Mucosa of rectum (tissue), 2 donors: ENCODE results near the gene ITGA8.

Experiments
- H3K27ac ChIP-seq, 2 donors: one replicate each; pipeline ENCODE4 v1.7.0; 2013; ENCODE audit warnings: inconsistent platforms in 2 of 2, low read depth in 2 of 2, low read length in 2 of 2
- H3K27me3 ChIP-seq, 2 donors: one replicate each; pipeline ENCODE4 v1.7.0; 2013; ENCODE audit warnings: low read length in 2 of 2; ENCODE audit not compliant: control insufficient read depth in 2 of 2, insufficient read depth in 2 of 2
- H3K36me3 ChIP-seq, 2 donors: one replicate each; pipeline ENCODE4 v1.7.0; 2013; ENCODE audit warnings: low read length in 2 of 2; ENCODE audit not compliant: control insufficient read depth in 2 of 2, insufficient read depth in 2 of 2
- H3K4me1 ChIP-seq, 2 donors: one replicate each; pipeline ENCODE4 v1.7.0; 2013; ENCODE audit warnings: low read length in 2 of 2, mild to moderate bottlenecking in 1 of 2; ENCODE audit not compliant: control insufficient read depth in 2 of 2, insufficient read depth in 2 of 2
- H3K4me3 ChIP-seq, 2 donors: one replicate each; pipeline ENCODE4 v1.7.0; 2013; ENCODE audit warnings: low read length in 2 of 2
- H3K9ac ChIP-seq, 2 donors: one replicate each; pipeline ENCODE4 v1.7.0; 2013; ENCODE audit warnings: low read length in 2 of 2, low read depth in 1 of 2, mild to moderate bottlenecking in 1 of 2
- H3K9me3 ChIP-seq, 2 donors: one replicate each; pipeline ENCODE4 v1.7.0; 2013; ENCODE audit warnings: low read length in 2 of 2; ENCODE audit not compliant: control insufficient read depth in 2 of 2
- donor health status: healthy.
- donor health status: Normal muscosa, but diverticular disease.

ITGA8 gene

DNA sequence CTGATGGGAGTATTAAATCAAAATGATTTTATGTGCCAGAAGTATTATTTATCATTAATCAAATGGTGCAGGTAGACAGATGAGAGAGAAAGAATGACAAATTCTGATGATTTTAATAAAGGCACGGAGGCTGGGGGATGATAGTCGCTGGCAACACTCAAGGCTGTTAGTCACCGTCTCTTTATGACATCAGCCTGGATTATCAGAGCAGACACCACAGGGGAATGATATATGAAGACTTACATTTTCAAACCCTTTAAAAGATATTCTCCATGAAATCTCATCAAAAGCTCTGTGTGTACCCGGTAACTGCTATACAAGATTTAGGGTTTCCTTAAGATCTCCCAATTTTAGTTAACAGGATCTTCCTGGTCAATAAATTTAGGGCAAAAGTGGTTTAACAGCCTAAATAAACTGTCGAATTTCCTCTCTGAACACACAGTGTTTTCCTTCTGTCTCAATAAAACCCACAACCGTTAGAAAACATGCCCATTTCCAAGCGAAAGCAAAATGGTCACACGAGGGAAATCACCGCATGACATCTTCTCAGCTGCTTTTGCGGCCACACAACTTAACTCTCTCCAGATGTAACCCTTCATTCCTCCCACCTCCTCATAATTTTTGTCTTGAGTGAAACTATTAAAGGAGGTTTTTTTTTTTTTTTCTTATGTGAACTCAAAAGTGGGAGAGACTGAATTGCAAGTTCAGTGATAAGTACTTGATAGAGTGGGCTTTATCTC is 215.5 kb downstream of the ITGA8 start:
- Histone ChIP-seq H3K9me3 (no peaks in the 10 kb centered on the region), H3K27ac (no peak overlapping the region), H3K9ac (no peak overlapping the region), H3K36me3 (no peaks in the 10 kb centered on the region), H3K4me1 (no peaks in the 10 kb centered on the region), H3K4me3 (no peak overlapping the region), H3K27me3 (no peaks in the 10 kb centered on the region)

DNA sequence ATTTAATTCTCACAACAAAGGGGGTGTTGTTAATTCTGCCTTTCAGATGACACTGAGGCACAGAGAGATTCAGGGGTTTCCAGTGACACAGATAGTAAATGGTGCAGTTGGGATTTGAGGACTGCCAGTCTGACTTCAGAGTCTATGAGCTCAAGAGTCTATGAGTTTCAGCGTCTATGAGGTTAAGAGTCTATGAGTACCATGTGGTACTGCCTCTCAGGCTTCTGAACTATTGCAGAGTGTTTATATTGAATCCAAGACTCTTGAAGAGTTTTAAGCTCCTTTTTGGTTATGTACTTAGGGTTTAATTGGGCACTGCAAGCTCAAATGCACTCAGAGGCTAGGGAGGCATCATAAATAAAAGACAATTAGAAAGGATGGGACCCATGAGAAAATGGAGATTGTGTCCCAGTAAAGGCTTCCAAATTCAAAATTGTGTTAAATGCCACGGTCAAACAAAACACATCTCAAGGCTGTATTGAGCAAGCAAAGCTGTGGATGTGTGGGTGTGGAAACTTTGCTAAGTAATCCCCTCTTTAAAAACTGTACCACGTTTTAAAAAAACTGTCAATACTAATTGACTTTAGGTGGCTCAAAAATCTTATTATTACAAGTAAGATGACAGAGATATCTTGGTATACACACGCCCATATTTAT is 224.7 kb downstream of the ITGA8 start:
- H3K27me3 ChIP-seq: no peaks in the 10 kb centered on the region
- no peak overlapping the region for H3K27ac ChIP-seq
- H3K9ac ChIP-seq: no peak overlapping the region
- H3K4me3 ChIP-seq: no peak overlapping the region
- H3K9me3 ChIP-seq: no peaks in the 10 kb centered on the region
- H3K4me1 ChIP-seq: no peaks in the 10 kb centered on the region
- H3K36me3 ChIP-seq: no peaks in the 10 kb centered on the region

DNA sequence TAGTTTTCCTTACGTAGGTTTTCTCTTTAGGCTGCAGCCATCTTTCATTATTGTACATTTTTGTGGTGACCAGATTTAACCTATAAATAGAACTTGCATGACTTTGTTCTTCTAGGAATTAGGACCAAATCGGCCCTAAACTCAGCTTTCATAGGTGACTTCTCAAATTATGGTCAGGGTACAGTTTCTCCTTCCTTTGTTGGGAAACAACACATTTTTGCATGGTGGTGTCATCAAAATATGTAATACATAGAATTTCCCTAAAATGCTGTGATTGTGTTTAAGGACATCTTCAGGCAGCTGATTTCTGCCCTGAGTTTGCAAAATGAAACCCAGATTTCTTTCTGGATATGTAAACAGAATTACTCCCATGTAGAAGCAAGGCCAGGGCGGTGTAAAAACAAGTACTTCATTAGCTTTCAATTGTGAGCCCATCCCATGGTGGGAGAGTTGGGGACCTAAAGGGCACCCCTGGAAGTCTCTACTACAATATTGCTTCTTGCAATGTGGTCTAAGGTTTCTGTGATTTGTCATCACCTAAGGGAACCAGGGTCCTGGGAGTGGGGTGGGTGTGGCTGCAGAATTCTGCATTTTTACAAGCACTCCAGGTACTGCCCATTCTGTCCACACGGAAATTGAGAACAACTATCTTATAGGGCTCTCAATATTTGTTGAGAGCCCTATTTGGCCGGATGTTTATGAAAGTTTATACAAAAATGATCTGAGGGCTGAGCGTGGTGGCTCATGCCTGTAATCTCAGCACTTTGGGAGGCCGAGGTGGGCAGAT is 227.7 kb downstream of the ITGA8 start:
- Histone ChIP-seq H3K4me1 (no peaks in the 10 kb centered on the region), H3K9ac (no peak overlapping the region), H3K36me3 (no peaks in the 10 kb centered on the region), H3K27ac (no peak overlapping the region), H3K9me3 (no peaks in the 10 kb centered on the region), H3K4me3 (no peak overlapping the region), H3K27me3 (no peaks in the 10 kb centered on the region)

DNA sequence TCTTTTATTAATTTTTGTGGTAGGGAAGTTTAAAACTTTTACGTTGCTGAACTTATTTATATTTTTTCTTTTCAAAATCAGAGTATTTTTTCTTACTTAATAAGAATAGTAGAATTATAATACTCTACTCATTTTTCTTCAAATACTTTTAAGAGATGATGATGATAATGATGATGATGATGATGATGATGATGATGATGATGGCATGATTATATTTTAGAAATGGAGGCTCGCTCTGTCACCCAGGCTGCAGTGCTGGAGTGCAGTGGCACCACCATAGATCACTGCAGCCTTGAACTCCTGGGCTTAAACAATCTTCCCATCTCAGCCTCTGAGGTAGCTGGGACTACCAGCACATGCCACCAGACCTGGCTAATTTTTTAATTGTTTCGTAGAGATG is 230.3 kb downstream of the ITGA8 start:
- no peaks in the 10 kb centered on the region for H3K9me3 ChIP-seq
- H3K27ac ChIP-seq: no peak overlapping the region
- no peak overlapping the region for H3K4me3 ChIP-seq
- H3K4me1 ChIP-seq: no peaks in the 10 kb centered on the region
- no peak overlapping the region for H3K9ac ChIP-seq
- no peaks in the 10 kb centered on the region for H3K27me3 ChIP-seq
- H3K36me3 ChIP-seq: no peaks in the 10 kb centered on the region

DNA sequence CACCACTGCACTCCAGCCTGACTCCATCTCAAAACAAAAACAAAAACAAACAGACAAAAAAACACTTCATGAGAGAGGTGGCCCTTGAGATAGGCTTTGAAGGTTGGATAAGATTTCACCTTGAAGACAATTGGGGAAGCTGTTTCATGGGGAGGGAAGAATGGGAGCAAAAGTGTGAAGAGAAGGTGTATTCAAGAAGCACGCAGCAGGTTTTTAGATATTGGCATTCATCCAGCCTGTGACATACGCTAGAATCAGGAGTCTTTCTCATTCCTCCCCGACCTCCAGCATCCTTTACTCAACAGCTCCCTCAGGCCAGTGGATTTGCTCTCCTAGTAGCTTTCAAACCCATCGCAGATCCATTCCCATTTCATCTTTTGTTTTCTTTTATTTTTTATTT is 232.3 kb downstream of the ITGA8 start:
- Histone ChIP-seq H3K9ac (no peak overlapping the region), H3K9me3 (no peaks in the 10 kb centered on the region), H3K36me3 (no peaks in the 10 kb centered on the region), H3K4me3 (no peak overlapping the region), H3K27me3 (no peaks in the 10 kb centered on the region), H3K4me1 (no peaks in the 10 kb centered on the region), H3K27ac (no peak overlapping the region)

DNA sequence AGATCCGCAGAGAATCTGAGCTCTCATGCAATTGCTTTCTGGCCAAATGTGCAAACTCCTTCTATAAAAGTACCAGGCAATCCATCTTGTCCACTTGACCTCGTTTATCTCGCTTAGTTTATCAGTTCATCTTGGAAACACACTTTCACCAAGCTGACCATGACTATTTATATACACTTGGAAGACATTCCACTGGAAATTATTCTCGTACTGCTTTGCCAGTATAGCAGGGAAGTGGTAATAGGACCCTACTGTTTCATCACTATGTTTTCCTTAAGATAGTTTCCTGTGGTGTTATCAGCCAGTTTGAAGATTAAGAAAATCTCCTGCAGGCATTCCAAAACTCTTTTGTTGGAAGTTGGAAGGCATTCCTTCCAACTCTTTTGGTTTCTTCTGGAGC is 233.3 kb downstream of the ITGA8 start:
- H3K4me3 ChIP-seq: no peak overlapping the region
- H3K9ac ChIP-seq: no peak overlapping the region
- no peaks in the 10 kb centered on the region for H3K4me1 ChIP-seq
- no peaks in the 10 kb centered on the region for H3K36me3 ChIP-seq
- H3K27me3 ChIP-seq: no peaks in the 10 kb centered on the region
- H3K9me3 ChIP-seq: no peaks in the 10 kb centered on the region
- no peak overlapping the region for H3K27ac ChIP-seq

DNA sequence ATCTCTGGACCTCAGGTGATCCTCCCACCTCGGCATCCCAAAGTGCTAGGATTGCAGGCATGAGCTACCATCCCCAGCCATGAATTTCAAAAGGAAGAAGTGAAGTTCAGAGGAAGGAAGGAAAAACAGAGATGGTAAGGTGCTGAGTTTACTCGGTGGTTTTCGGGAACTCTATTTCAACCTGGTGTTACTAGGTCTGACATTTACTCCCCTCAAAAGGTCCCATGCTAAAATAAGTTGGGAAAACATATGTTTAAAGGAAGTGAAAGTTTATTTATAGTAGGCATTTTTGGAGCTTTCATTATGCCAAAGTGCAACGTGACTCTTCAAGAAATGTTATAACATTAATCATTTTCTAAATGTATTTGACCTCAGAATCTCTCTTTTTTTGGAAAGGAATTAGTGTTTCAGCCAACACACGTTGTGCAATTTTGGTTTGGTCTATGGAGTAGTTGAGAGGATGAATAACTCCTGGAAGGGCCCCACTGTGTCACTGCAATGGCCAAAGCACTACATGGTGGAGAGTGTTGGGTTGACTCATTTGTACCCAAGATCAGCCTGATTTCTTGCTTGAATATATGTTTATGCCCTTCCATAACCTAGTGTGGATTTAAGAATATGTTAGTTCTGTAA is 233.9 kb downstream of the ITGA8 start:
- no peak overlapping the region for H3K27ac ChIP-seq
- no peak overlapping the region for H3K4me3 ChIP-seq
- H3K9me3 ChIP-seq: no peaks in the 10 kb centered on the region
- H3K9ac ChIP-seq: no peak overlapping the region
- H3K4me1 ChIP-seq: no peaks in the 10 kb centered on the region
- H3K36me3 ChIP-seq: no peaks in the 10 kb centered on the region
- H3K27me3 ChIP-seq: no peaks in the 10 kb centered on the region

DNA sequence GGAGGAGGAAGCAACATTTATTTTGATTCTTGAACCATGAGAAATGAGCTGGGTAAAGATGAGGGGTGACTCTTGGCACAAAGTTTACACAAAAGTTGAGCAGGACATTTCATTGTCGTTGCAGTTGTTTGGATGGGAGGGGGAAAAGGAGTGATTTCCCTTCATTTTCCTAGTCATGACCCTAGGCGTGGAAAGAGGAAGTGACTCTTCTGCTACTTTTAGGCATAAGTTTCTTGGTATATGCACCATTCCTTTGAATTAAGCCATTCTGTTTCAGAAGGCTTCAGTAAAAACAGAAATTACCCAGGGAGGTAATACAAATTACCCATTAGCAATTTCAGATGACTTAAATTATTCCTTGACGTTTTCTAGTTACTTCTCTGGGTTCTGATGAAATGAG is 234.7 kb downstream of the ITGA8 start:
- no peak overlapping the region for H3K9ac ChIP-seq
- no peaks in the 10 kb centered on the region for H3K27me3 ChIP-seq
- no peaks in the 10 kb centered on the region for H3K9me3 ChIP-seq
- H3K27ac ChIP-seq: no peak overlapping the region
- H3K36me3 ChIP-seq: no peaks in the 10 kb centered on the region
- H3K4me1 ChIP-seq: no peaks in the 10 kb centered on the region
- H3K4me3 ChIP-seq: no peak overlapping the region

DNA sequence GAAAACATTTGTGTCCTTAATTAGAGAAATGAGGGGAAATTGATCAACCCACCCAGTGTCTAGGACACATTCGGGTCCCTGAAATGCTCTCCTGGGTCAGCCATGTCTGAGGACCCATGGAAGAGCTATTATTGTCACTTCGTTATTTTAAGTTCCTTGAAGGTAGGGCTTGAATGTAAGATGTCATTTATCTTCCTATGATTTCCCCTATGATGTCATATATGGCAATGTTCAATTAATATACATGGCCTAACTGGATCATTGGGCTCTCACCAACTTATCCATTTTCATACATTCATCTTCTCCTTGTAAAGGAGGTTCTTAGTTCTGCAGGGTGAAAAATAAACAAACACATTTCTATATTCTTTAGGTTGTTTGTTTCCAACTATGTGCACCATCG is 235.6 kb downstream of the ITGA8 start:
- Histone ChIP-seq H3K27me3 (no peaks in the 10 kb centered on the region), H3K4me3 (no peak overlapping the region), H3K4me1 (no peaks in the 10 kb centered on the region), H3K9ac (no peak overlapping the region), H3K9me3 (no peaks in the 10 kb centered on the region), H3K36me3 (no peaks in the 10 kb centered on the region), H3K27ac (no peak overlapping the region)
